HepG2 (cell line): Measurements from ENCODE around the gene NBL1. TPM values are rescaled to one million over a fixed set of nuclear protein-coding genes. Genes with fewer than 3 reads are reported as not detected.

Source experiments
- HNRNPH1 ChIP-seq: fragments of 200-400 bp; formaldehyde crosslinking; optimal IDR thresholded peaks from 2 replicates; pipeline ENCODE3; 2017; ENCODE audit warnings: mild to moderate bottlenecking, low read depth, low read length
- KMT2A ChIP-seq: sonication (generic); formaldehyde crosslinking; IDR thresholded peaks from 2 replicates; pipeline ENCODE4 v1.4.0; 2020; ENCODE audit warnings: missing genetic modification reagents
- MTF2 ChIP-seq: sonication (generic); formaldehyde crosslinking; IDR thresholded peaks from 2 replicates; pipeline ENCODE4 v1.5.0; 2020; ENCODE audit warnings: missing genetic modification reagents, borderline replicate concordance
- NFAT5 ChIP-seq: sonication (generic); formaldehyde crosslinking; IDR thresholded peaks from 2 replicates; pipeline ENCODE4 v1.4.0; 2020; ENCODE audit warnings: missing genetic modification reagents
- PATZ1 ChIP-seq: sonication (generic); formaldehyde crosslinking; IDR thresholded peaks from 2 replicates; pipeline ENCODE4 v1.4.0; 2020; ENCODE audit warnings: missing genetic modification reagents
- SRY ChIP-seq: sonication (generic); formaldehyde crosslinking; IDR thresholded peaks from 2 replicates; pipeline ENCODE4 v1.8.0; 2022; ENCODE audit warnings: mild to moderate bottlenecking, missing genetic modification reagents
- SUZ12 ChIP-seq: fragments of 150-350 bp; IDR thresholded peaks from 2 replicates; pipeline ENCODE4 v1.6.1; 2014; ENCODE audit warnings: low read depth, low read length
- ZNF292 ChIP-seq: sonication (generic); formaldehyde crosslinking; IDR thresholded peaks from 2 replicates; pipeline ENCODE4 v1.8.1; 2022; ENCODE audit warnings: mild to moderate bottlenecking, low read depth, missing genetic modification reagents, borderline replicate concordance
- ZNF446 ChIP-seq: sonication (generic); formaldehyde crosslinking; IDR thresholded peaks from 2 replicates; pipeline ENCODE4 v1.5.0; 2020; ENCODE audit warnings: mild to moderate bottlenecking, missing genetic modification reagents
- ZNF552 ChIP-seq: sonication (generic); formaldehyde crosslinking; IDR thresholded peaks from 2 replicates; pipeline ENCODE4 v1.9.0; 2022; ENCODE audit warnings: missing genetic modification reagents, mild to moderate bottlenecking, borderline replicate concordance
- ZNF605 ChIP-seq: sonication (generic); formaldehyde crosslinking; IDR thresholded peaks from 2 replicates; pipeline ENCODE4 v1.8.0; 2022; ENCODE audit warnings: mild to moderate bottlenecking, missing genetic modification reagents
- ZNF766 ChIP-seq: sonication (generic); formaldehyde crosslinking; IDR thresholded peaks from 2 replicates; pipeline ENCODE4 v1.5.0; 2020; ENCODE audit warnings: missing genetic modification reagents, borderline replicate concordance
- ZNF790 ChIP-seq: sonication (generic); formaldehyde crosslinking; IDR thresholded peaks from 2 replicates; pipeline ENCODE4 v1.8.0; 2022; ENCODE audit warnings: missing genetic modification reagents, mild to moderate bottlenecking, borderline replicate concordance
- ZSCAN30 ChIP-seq: sonication (generic); formaldehyde crosslinking; IDR thresholded peaks from 2 replicates; pipeline ENCODE4 v1.5.0; 2020; ENCODE audit warnings: mild to moderate bottlenecking, missing genetic modification reagents
- polyA plus RNA-seq, 8 experiments: library from polyadenylated mRNA; depleted of rRNA in 3 of 8; stranded (reverse) in 7 of 8; unstranded in 1 of 8; fragments of >200 nt; fragmentation: Illumina TruSeq in 4 of 8; extraction: Trizol in 4 of 8; gene quantifications; 2 replicates each; pipeline versions ENCODE4 v1.2.1 to v1.2.3, GENCODE V29; 2011 to 2016; ENCODE audit warnings: low read depth in 4 of 8, missing spikeins in 1 of 8, mixed read lengths in 1 of 8; ENCODE audit not compliant: insufficient read depth in 1 of 8
- total RNA-seq, 5 experiments: library from RNA; depleted of rRNA; stranded (reverse); fragments of >200 nt; fragmentation: Illumina TruSeq; extraction: Trizol; gene quantifications; 2 replicates each; pipeline ENCODE4 v1.2.3, GENCODE V29; 2016; ENCODE audit warnings: low read depth in 1 of 5
- TF ChIP-seq, protein P1 (sequence below): sonication (generic); formaldehyde crosslinking; IDR thresholded peaks from 2 replicates; pipeline ENCODE4 v1.8.0; 2022; ENCODE audit warnings: mild to moderate bottlenecking, missing genetic modification reagents, borderline replicate concordance
- TF ChIP-seq, protein P2 (sequence below): sonication (generic); formaldehyde crosslinking; IDR thresholded peaks from 2 replicates; pipeline ENCODE4 v1.5.0; 2020; ENCODE audit warnings: mild to moderate bottlenecking, missing genetic modification reagents, moderate library complexity
- TF ChIP-seq, protein P3 (sequence below): sonication (generic); formaldehyde crosslinking; IDR thresholded peaks from 2 replicates; pipeline ENCODE4 v1.5.1; 2020; ENCODE audit warnings: missing genetic modification reagents, mild to moderate bottlenecking, borderline replicate concordance

Gene NBL1
- total and polyA plus RNA-seq, 2 of the 13 experiments (the other 11 are each of a cell fraction or from before 2014, with no cell fraction given) = 2.7 to 13.8 TPM

DNA sequence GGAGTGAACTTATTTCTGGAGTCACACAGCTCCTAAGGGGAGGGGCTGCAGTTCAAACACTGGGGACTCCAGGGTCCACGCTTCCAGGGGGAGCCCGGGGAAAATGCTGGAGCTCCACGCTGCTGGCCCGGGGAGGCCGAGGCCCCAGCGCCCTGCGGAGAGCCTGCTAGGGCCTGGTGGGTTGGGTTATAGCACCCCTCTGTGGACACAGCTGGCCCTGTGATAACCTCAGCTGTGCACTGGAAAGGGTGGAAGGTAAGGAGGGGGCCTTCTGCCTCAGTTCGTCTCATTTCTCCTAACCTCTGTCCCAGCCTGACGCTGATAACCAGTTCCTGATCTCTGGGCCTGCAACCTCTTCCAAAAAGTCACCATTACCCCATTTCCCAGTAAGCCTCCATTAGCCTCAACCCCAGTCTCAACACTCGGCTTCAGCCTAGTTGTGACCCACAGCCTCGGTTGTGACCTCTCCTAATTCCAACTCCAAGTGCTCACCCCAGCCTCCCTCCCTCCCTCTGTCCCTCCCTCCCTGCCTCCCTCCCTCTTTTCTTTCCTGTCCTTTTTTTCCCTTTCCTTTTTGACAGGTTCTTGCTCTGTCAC lies 7.1 kb downstream of the NBL1 start (continued):
- no peak for TF ChIP-seq NFAT5 (CRISPR knock-in tag)
- no peak for TF ChIP-seq ZNF552
- no peak for TF ChIP-seq ZNF292
- TF ChIP-seq, protein P1, sequence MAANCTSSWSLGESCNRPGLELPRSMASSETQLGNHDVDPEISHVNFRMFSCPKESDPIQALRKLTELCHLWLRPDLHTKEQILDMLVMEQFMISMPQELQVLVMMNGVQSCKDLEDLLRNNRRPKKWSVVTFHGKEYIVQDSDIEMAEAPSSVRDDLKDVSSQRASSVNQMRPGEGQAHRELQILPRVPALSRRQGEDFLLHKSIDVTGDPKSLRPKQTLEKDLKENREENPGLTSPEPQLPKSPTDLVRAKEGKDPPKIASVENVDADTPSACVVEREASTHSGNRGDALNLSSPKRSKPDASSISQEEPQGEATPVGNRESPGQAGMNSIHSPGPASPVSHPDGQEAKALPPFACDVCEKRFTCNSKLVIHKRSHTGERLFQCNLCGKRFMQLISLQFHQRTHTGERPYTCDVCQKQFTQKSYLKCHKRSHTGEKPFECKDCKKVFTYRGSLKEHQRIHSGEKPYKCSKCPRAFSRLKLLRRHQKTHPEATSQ (CRISPR knock-in tag) = no peak
- TF ChIP-seq KMT2A (CRISPR knock-in tag) = 0 out of 2 replicates have a peak, but pooled peaks have one; percentile 46
- TF ChIP-seq, protein P2, sequence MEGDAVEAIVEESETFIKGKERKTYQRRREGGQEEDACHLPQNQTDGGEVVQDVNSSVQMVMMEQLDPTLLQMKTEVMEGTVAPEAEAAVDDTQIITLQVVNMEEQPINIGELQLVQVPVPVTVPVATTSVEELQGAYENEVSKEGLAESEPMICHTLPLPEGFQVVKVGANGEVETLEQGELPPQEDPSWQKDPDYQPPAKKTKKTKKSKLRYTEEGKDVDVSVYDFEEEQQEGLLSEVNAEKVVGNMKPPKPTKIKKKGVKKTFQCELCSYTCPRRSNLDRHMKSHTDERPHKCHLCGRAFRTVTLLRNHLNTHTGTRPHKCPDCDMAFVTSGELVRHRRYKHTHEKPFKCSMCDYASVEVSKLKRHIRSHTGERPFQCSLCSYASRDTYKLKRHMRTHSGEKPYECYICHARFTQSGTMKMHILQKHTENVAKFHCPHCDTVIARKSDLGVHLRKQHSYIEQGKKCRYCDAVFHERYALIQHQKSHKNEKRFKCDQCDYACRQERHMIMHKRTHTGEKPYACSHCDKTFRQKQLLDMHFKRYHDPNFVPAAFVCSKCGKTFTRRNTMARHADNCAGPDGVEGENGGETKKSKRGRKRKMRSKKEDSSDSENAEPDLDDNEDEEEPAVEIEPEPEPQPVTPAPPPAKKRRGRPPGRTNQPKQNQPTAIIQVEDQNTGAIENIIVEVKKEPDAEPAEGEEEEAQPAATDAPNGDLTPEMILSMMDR (CRISPR knock-in tag) = peak; percentile 96
- TF ChIP-seq ZNF605 (CRISPR knock-in tag) = peak; percentile 50; the same call in 1 of the 2 replicates
- no peak for TF ChIP-seq SUZ12
- no peak for TF ChIP-seq HNRNPH1
- TF ChIP-seq, protein P3, sequence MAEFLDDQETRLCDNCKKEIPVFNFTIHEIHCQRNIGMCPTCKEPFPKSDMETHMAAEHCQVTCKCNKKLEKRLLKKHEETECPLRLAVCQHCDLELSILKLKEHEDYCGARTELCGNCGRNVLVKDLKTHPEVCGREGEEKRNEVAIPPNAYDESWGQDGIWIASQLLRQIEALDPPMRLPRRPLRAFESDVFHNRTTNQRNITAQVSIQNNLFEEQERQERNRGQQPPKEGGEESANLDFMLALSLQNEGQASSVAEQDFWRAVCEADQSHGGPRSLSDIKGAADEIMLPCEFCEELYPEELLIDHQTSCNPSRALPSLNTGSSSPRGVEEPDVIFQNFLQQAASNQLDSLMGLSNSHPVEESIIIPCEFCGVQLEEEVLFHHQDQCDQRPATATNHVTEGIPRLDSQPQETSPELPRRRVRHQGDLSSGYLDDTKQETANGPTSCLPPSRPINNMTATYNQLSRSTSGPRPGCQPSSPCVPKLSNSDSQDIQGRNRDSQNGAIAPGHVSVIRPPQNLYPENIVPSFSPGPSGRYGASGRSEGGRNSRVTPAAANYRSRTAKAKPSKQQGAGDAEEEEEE (CRISPR knock-in tag) = no peak
- no peak for TF ChIP-seq ZNF790 (CRISPR knock-in tag)
- no peak for TF ChIP-seq ZNF446 (CRISPR knock-in tag)
- TF ChIP-seq ZNF766 (CRISPR knock-in tag) = no peak
- peak; percentile 76 for TF ChIP-seq PATZ1
- TF ChIP-seq SRY (CRISPR knock-in tag) = no peak
- TF ChIP-seq MTF2 = no peak
- TF ChIP-seq ZSCAN30 = no peak
